ENCODE data around the gene TTC39A. TPM values are rescaled to one million over a fixed set of nuclear protein-coding genes. Genes with fewer than 3 reads are reported as not detected.

The TTC39A gene
- total and polyA plus RNA-seq, 2 of the 13 experiments (the other 11 are each of a cell fraction or from before 2014, with no cell fraction given), result 0.33 to 1.5 TPM

- Histone ChIP-seq H3K79me2 (ENCODE audit: insufficient read depth, low read length) (no peaks in the 10 kb centered on the region), H3K4me2 (ENCODE audit: low read depth, low read length) (no peak overlapping the region), H3K4me3 (replicated peaks in 1 of 3; ENCODE audit: insufficient read depth in 1 of 3, low read depth in 2 of 3, low read length in 3 of 3) (no peak overlapping the region), H4K20me1 (ENCODE audit: insufficient read depth, low read length) (no peaks in the 10 kb centered on the region), H3K36me3 (replicated peaks in 1 of 2; ENCODE audit: control insufficient read depth in 1 of 2, insufficient read depth in 2 of 2, low read length in 2 of 2) (no peaks in the 10 kb centered on the region), H3K27me3 (ENCODE audit: control insufficient read depth in 1 of 2, insufficient read depth in 2 of 2, low read length in 2 of 2) (no peaks in the 10 kb centered on the region; a peak in 2 of 5 replicates), H3K4me1 (ENCODE audit: insufficient read depth, low read length) (peaks cover 43% of the 10 kb centered on the region), H3K9me3 (ENCODE audit: low read length) (no peaks in the 10 kb centered on the region), H3K9ac (ENCODE audit: insufficient read depth, low read depth, low read length) (no peak overlapping the region), H2AFZ (ENCODE audit: low read length) (no peak overlapping the region), H3K27ac (ENCODE audit: extremely low read length, insufficient read depth, low read length) (no peak overlapping the region)
- CTCF ChIA-PET (ENCODE audit: low intra/inter-chr PET ratio, low total read pairs), result no interaction called here
- FAIRE-seq (no peak), ATAC-seq (no peak), DNase-seq (ENCODE audit: low spot score) (no peak)
- in situ Hi-C loops (cut with HindIII; ENCODE audit: extremely low pct_ligation_motif_present, low pct_unique_long_range_greater_than_20kb), result no loop called here
- POLR2A ChIA-PET, result no interaction called here
- WGBS (ENCODE audit: low lambda C conversion rate), result 67% methylated on average over 3 of the region's 6 CpGs
- intact Hi-C loops (cut with micrococcal nuclease; ENCODE audit: unreplicated experiment), result no loop called here
- TF ChIP-seq ZNF597 (CRISPR knock-in tag; IDR thresholded peaks at IDR 0.05), result no peak
- TF ChIP-seq ZUFSP (CRISPR knock-in tag; IDR thresholded peaks at IDR 0.05; ENCODE audit: borderline replicate concordance), result no peak
- no peak for TF ChIP-seq ZNF317 (CRISPR knock-in tag; IDR thresholded peaks at IDR 0.05)
- TF ChIP-seq CERS6 (CRISPR knock-in tag; IDR thresholded peaks at IDR 0.05), result no peak
- TF ChIP-seq ZNF251 (CRISPR knock-in tag; IDR thresholded peaks at IDR 0.05), result no peak
- no peak for TF ChIP-seq BHLHE40 (IDR thresholded peaks at IDR 0.05; ENCODE audit: low read length)
- no peak for TF ChIP-seq MEIS1 (CRISPR knock-in tag; IDR thresholded peaks at IDR 0.05; ENCODE audit: borderline replicate concordance)
- no peak for TF ChIP-seq GATAD1 (CRISPR knock-in tag; IDR thresholded peaks at IDR 0.05)
- no peak for TF ChIP-seq CEBPG (CRISPR knock-in tag; IDR thresholded peaks at IDR 0.05)
- no peak for TF ChIP-seq ZNF256 (CRISPR knock-in tag; conservative IDR thresholded peaks at IDR 0.05)
- TF ChIP-seq, protein P1, sequence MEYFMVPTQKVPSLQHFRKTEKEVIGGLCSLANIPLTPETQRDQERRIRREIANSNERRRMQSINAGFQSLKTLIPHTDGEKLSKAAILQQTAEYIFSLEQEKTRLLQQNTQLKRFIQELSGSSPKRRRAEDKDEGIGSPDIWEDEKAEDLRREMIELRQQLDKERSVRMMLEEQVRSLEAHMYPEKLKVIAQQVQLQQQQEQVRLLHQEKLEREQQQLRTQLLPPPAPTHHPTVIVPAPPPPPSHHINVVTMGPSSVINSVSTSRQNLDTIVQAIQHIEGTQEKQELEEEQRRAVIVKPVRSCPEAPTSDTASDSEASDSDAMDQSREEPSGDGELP (IDR thresholded peaks at IDR 0.05; ENCODE audit: borderline replicate concordance, low read depth), result no peak
- TF ChIP-seq ZEB1 (IDR thresholded peaks at IDR 0.05; ENCODE audit: insufficient replicate concordance, low read depth), result no peak
- TF ChIP-seq, protein P2, sequence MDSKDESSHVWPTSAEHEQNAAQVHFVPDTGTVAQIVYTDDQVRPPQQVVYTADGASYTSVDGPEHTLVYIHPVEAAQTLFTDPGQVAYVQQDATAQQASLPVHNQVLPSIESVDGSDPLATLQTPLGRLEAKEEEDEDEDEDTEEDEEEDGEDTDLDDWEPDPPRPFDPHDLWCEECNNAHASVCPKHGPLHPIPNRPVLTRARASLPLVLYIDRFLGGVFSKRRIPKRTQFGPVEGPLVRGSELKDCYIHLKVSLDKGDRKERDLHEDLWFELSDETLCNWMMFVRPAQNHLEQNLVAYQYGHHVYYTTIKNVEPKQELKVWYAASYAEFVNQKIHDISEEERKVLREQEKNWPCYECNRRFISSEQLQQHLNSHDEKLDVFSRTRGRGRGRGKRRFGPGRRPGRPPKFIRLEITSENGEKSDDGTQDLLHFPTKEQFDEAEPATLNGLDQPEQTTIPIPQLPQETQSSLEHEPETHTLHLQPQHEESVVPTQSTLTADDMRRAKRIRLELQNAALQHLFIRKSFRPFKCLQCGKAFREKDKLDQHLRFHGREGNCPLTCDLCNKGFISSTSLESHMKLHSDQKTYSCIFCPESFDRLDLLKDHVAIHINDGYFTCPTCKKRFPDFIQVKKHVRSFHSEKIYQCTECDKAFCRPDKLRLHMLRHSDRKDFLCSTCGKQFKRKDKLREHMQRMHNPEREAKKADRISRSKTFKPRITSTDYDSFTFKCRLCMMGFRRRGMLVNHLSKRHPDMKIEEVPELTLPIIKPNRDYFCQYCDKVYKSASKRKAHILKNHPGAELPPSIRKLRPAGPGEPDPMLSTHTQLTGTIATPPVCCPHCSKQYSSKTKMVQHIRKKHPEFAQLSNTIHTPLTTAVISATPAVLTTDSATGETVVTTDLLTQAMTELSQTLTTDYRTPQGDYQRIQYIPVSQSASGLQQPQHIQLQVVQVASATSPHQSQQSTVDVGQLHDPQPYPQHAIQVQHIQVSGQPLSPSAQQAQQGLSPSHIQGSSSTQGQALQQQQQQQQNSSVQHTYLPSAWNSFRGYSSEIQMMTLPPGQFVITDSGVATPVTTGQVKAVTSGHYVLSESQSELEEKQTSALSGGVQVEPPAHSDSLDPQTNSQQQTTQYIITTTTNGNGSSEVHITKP (CRISPR knock-in tag; IDR thresholded peaks at IDR 0.05; ENCODE audit: low read depth), result no peak
- no peak for TF ChIP-seq E2F1 (CRISPR knock-in tag; IDR thresholded peaks at IDR 0.05)
- BruUV-seq (replicated peaks), result no TSS peak
Measured at GRCh38 chr1:51299981-51300670, 30.2 kb downstream of the TTC39A start.
